ENCODE measurements around the gene HLA-DOA.

HLA-DOA gene

GRCh38 chr6:32983964-32984621 is 25.3 kb downstream of the HLA-DOA start:
- DNase-seq (ENCODE audit: insufficient read length, low spot score) (no peak), FAIRE-seq (no peak)
- no peak for TF ChIP-seq CTCF (IDR thresholded peaks at IDR 0.05; ENCODE audit: insufficient read depth, missing control alignments)

- no peak for TF ChIP-seq CTCF (IDR thresholded peaks at IDR 0.05; ENCODE audit: insufficient read depth, missing control alignments)
- no peak for FAIRE-seq
- no peak for DNase-seq (ENCODE audit: insufficient read length, low spot score)
Measured at GRCh38 chr6:32983493-32983848, 25.9 kb downstream of the HLA-DOA start.

- FAIRE-seq = no peak
- DNase-seq (ENCODE audit: insufficient read length, low spot score) = no peak
- TF ChIP-seq CTCF (IDR thresholded peaks at IDR 0.05; ENCODE audit: insufficient read depth, missing control alignments) = no peak
Measured at GRCh38 chr6:32982702-32983492, 26.5 kb downstream of the HLA-DOA start.

GRCh38 chr6:32982084-32982701 is 27.2 kb downstream of the HLA-DOA start:
- no peak for TF ChIP-seq CTCF (IDR thresholded peaks at IDR 0.05; ENCODE audit: insufficient read depth, missing control alignments)
- no peak for DNase-seq (ENCODE audit: insufficient read length, low spot score)
- peak; percentile 58 for FAIRE-seq

GRCh38 chr6:32980488-32981038 is 28.8 kb downstream of the HLA-DOA start:
- DNase-seq (ENCODE audit: insufficient read length, low spot score) (no peak), FAIRE-seq (no peak)
- no peak for TF ChIP-seq CTCF (IDR thresholded peaks at IDR 0.05; ENCODE audit: insufficient read depth, missing control alignments)

- TF ChIP-seq CTCF (IDR thresholded peaks at IDR 0.05; ENCODE audit: insufficient read depth, missing control alignments) = no peak
- no peak for DNase-seq (ENCODE audit: insufficient read length, low spot score)
- FAIRE-seq = no peak
Measured at GRCh38 chr6:32979720-32980487, 29.5 kb downstream of the HLA-DOA start.

Data from D721Med (cell line).